Coronary artery (tissue), 2 donors: ENCODE results near the gene NAV3.
"Not testable (repeated sequence)": the region's sequence is repeated elsewhere in the genome, so short reads cannot be mapped to it uniquely, and the experiment has no call there.

Source experiments
- DNase-seq: peaks from one replicate; pipeline ENCODE4 v3.0.0-alpha.2; 2017; ENCODE audit warnings: low spot score
- H3K27ac ChIP-seq, 2 donors: fragments of 200-600 bp; sonication (generic); one replicate each; pipeline ENCODE4 v1.5.1; 2016 to 2019
- H3K4me3 ChIP-seq: fragments of 200-600 bp; sonication (generic); 2 replicates; pipeline ENCODE4 v1.5.1; 2016; ENCODE audit warnings: mild to moderate bottlenecking, moderate library complexity
- TF ChIP-seq, protein P1 (sequence below): fragments of 200-600 bp; sonication (generic); IDR thresholded peaks from one replicate; pipeline ENCODE4 v1.5.1; 2019; ENCODE audit warnings: antibody characterized with exemption

Gene NAV3

DNA sequence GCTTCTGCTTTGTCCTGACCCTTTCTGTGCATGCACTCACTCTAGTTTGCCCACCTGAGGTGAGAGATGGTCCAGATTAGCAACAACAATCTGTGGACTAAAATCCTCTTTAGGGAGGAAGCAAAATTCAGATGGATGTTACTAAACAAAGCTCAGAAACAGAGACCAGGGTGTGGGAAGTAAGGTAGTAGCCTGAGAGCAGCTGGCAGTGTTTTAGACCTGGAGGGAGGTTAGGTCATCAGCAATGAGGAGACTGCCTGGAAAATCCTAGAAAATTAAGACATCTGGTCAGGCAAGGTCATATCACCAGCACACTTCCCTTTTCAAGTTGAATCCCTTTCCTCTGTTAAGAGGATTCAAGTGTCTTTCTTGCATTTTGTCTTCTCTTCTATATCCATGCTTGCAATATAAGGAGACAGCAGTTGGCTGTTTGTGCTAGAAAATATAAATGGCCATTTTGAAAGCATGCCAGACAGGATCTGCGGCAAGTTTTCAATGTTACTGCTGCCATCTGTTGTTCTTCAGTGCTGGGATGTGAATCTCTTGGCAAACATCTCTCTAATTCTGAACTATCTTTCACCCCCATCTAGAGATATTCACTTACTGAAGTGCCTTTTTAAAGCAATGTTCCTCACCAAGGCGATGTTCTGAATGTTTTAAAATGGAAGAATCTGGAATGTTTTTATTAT is 266.4 kb downstream of the NAV3 start:
- TF ChIP-seq, protein P1, sequence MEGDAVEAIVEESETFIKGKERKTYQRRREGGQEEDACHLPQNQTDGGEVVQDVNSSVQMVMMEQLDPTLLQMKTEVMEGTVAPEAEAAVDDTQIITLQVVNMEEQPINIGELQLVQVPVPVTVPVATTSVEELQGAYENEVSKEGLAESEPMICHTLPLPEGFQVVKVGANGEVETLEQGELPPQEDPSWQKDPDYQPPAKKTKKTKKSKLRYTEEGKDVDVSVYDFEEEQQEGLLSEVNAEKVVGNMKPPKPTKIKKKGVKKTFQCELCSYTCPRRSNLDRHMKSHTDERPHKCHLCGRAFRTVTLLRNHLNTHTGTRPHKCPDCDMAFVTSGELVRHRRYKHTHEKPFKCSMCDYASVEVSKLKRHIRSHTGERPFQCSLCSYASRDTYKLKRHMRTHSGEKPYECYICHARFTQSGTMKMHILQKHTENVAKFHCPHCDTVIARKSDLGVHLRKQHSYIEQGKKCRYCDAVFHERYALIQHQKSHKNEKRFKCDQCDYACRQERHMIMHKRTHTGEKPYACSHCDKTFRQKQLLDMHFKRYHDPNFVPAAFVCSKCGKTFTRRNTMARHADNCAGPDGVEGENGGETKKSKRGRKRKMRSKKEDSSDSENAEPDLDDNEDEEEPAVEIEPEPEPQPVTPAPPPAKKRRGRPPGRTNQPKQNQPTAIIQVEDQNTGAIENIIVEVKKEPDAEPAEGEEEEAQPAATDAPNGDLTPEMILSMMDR, result no peak
- DNase-seq, result no peak
- Histone ChIP-seq H3K4me3 (no peak overlapping the region), H3K27ac (no peak overlapping the region)

DNA sequence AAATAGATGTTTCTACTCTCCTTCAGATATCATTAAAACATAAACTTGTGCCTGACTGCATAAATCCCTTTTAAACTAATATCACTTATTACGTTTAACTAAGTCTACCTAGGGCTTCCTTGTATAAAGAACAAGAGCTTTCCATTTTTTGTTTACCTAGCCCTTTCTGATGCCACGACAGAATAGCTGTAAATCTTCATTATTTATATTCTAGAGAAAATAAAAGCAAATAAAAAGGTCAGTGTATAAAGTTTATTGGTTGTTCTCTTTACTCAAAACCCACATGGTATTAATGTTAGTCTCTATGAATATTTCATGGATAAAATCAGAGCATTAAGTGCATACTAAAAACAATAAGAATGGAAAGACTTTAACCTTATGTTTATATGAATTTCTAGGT is 269.1 kb downstream of the NAV3 start:
- TF ChIP-seq, protein P1, result no peak
- no peak for DNase-seq
- Histone ChIP-seq H3K27ac (no peak overlapping the region), H3K4me3 (no peak overlapping the region)

DNA sequence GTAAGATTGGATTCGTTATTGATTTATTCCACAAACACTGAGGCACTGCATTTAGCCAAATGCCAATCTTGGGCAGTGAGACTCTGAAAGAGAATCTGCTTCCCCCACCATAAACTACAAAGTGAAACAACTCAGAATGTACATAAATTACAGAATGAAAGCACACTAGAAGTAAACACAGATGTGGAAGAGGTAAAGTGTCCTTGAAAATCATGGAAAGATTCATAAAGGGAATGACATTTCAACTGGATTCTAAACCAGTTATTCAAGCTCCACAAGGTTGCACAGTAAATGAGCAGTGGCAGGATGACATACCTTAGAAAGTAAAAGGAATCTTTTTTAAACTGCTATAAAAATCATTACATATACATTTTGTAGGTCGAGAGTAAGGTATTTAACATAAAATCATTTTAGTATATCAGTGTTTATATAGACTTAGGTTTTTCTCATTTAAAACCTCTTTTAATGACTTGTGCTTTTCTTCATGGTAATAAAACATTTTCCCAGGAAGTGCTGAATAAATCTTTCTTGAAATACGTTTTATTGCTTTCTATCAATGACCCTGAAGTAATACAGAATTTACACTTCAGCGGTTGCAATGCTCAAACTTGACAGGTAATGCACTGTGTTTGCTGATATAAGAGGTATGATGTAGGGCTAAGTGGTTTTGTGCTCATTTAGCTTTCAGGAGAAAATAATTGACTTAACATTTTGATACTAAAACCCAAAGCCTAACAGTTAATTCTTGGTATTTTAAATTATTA is 270.6 kb downstream of the NAV3 start:
- H3K27ac ChIP-seq, result no peak overlapping the region
- no peak for DNase-seq
- no peak overlapping the region for H3K4me3 ChIP-seq
- TF ChIP-seq, protein P1, result no peak

DNA sequence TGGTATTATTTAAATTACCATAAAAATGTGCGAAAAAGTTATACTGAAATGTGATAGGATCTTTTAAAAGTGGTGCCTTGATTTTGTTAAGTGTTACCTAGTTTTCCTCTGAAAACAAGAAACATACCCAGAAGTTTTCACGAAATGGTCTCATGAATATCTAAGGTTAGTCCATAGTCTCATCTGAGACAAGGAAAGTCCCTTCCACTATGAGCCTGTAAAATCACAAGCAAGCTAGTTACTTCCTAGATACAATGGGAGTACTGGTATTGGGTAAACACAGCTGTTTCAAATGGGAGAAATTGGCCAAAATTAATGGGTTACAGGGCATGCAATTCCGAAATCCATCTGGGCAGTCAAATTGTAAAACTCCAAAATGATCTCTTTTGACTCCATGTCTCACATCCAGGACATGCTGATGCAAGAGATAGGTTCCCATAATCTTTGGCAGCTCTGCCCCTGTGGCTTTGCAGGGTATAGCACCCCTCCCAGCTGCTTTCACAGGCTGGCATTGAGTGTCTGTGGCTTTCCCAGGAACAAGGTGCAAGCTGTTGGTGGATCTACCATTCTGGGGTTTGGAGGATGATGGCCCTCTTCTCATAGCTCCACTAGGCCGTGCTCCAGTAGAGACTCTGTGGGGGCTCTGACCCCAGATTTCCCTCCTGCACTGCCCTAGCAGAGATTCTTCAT is 271.4 kb downstream of the NAV3 start:
- DNase-seq, result no peak
- no peak overlapping the region for H3K27ac ChIP-seq

DNA sequence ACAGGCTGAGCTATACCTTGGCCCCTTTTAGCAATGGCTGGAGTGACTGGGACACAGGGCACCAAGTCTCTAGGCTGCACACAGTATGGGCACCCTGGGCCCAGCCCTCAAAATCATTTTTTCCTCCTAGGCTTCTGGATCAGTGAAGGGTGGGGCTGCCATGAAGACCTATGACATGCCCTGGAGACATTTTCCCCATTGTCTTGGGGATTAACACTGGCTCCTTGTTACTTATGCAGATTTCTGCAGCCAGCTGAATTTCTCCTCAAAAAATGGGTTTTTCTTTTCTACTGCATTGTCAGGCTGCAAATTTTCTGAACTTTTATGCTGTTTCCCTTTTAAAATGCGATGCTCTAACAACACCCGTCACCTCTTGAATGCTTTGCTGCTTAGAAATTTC is 272.1 kb downstream of the NAV3 start:
- H3K27ac ChIP-seq, H3K4me3 ChIP-seq, DNase-seq: not testable (repeated sequence)

More for the DNA sequence above, 271.4 kb downstream of the NAV3 start:
- TF ChIP-seq, protein P1, result no peak
- H3K4me3 ChIP-seq, result no peak overlapping the region

DNA sequence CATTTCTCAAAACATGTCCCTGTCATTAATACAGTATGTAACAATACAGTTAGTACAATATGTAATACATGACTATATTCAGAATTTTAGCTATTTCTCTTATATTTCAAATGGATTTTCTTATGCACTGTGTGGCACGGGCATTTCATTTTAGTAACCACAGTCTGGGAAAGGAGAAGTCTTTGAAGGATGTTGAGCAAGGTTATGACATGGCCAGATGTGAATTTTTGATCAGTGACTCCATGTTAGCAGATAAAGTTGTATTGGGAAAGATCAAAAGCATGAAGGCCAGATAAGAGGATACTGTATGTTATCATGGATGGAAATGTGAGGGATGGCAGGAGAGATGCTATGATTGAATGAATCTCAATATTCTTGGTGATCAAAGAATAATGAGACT is 285.2 kb downstream of the NAV3 start:
- H3K4me3 ChIP-seq, result no peak overlapping the region
- no peak overlapping the region for H3K27ac ChIP-seq
- no peak for DNase-seq
- TF ChIP-seq, protein P1, result no peak

DNA sequence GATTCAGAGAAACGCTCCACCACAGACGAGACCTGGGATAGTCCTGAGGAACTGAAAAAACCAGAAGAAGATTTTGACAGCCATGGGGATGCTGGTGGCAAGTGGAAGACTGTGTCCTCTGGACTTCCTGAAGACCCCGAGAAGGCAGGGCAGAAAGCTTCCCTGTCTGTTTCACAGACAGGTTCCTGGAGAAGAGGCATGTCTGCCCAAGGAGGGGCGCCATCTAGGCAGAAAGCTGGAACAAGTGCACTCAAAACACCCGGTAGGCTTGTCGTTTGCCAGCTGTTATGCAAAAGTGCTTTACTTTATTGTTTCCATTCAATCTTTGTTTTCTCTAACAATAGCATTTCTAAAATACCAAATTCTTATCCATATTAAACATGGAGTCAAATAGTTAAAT is 287.3 kb downstream of the NAV3 start:
- Histone ChIP-seq H3K27ac (no peak overlapping the region), H3K4me3 (no peak overlapping the region)
- TF ChIP-seq, protein P1, result no peak
- DNase-seq, result no peak
